ENCODE data around the gene ADCK1.
"Not testable (repeated sequence)": the region's sequence is repeated elsewhere in the genome, so short reads cannot be mapped to it uniquely, and the experiment has no call there.

Gene ADCK1

DNA sequence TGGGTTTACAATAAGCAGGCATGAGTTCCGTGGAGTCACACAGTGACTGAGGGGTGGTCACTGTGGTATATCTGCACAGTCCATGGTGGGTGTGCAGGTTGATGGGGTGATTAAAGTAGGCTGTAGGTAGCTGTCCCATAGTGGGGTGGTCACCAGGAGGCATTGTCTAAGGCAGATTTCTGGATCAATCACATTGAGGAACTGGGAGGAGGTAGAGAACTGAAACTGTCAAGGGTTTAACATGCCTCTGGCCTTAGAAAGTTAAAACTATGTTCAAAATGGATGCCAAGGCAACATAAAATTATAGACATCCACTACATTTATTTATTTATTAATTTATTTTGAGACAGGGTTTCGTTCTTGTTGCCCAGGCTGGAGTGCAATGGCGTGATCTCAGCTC is 8.3 kb downstream of the ADCK1 start:
- Mint-ChIP-seq H3K27me3 (ENCODE audit: low read depth, poor library complexity) (peaks cover 12% of the 10 kb centered on the region), H3K9me3 (no peaks in the 10 kb centered on the region), H3K4me1 (no peaks in the 10 kb centered on the region), H3K27ac (no peak overlapping the region), H3K4me3 (no peak overlapping the region), H3K36me3 (ENCODE audit: low read depth) (no peaks in the 10 kb centered on the region)
- no peak for DNase-seq
- TF ChIP-seq, protein P1, sequence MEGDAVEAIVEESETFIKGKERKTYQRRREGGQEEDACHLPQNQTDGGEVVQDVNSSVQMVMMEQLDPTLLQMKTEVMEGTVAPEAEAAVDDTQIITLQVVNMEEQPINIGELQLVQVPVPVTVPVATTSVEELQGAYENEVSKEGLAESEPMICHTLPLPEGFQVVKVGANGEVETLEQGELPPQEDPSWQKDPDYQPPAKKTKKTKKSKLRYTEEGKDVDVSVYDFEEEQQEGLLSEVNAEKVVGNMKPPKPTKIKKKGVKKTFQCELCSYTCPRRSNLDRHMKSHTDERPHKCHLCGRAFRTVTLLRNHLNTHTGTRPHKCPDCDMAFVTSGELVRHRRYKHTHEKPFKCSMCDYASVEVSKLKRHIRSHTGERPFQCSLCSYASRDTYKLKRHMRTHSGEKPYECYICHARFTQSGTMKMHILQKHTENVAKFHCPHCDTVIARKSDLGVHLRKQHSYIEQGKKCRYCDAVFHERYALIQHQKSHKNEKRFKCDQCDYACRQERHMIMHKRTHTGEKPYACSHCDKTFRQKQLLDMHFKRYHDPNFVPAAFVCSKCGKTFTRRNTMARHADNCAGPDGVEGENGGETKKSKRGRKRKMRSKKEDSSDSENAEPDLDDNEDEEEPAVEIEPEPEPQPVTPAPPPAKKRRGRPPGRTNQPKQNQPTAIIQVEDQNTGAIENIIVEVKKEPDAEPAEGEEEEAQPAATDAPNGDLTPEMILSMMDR (IDR thresholded peaks at IDR 0.05): no peak

- no peaks in the 10 kb centered on the region for H3K4me1 Mint-ChIP-seq
- DNase-seq: no peak
- no peaks in the 10 kb centered on the region for H3K36me3 Mint-ChIP-seq (ENCODE audit: low read depth)
- peak overlapping the region; percentile 18 for H3K27ac Mint-ChIP-seq
- peaks cover 12% of the 10 kb centered on the region for H3K27me3 Mint-ChIP-seq (ENCODE audit: low read depth, poor library complexity)
- H3K4me3 Mint-ChIP-seq: no peak overlapping the region
- TF ChIP-seq, protein P1 (IDR thresholded peaks at IDR 0.05): no peak
- no peaks in the 10 kb centered on the region for H3K9me3 Mint-ChIP-seq
These were observed 9.1 kb downstream of the ADCK1 start for GRCh38 chr14:77809011-77809410.

GRCh38 chr14:77812028-77812427 is 12.1 kb downstream of the ADCK1 start:
- TF ChIP-seq, protein P1 (IDR thresholded peaks at IDR 0.05): no peak
- no peak overlapping the region for H3K4me3 Mint-ChIP-seq
- H3K9me3 Mint-ChIP-seq: no peaks in the 10 kb centered on the region
- H3K36me3 Mint-ChIP-seq (ENCODE audit: low read depth): no peaks in the 10 kb centered on the region
- DNase-seq: no peak
- no peaks in the 10 kb centered on the region for H3K4me1 Mint-ChIP-seq
- H3K27me3 Mint-ChIP-seq (ENCODE audit: low read depth, poor library complexity): peaks cover 3% of the 10 kb centered on the region
- no peak overlapping the region for H3K27ac Mint-ChIP-seq

DNA sequence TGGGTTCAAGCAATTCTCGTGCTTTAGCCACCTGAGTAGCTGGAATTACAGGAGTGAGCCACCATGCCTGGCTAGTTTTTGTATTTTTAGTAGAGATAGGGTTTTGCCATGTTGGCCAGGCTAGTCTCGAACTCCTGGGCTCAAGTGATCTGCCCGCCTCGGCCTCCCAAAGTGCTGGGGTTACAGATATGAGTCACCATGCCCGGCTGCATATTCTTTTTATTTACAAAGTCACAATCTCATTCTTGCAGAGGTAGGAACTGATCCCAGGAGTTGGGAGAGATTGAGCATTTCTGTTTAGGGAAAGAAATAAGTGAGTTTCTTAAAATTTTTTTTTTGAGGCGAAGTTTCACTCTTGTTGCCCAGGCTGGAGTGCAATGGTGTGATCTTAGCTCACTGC is 12.8 kb downstream of the ADCK1 start:
- DNase-seq: not testable (repeated sequence)

DNA sequence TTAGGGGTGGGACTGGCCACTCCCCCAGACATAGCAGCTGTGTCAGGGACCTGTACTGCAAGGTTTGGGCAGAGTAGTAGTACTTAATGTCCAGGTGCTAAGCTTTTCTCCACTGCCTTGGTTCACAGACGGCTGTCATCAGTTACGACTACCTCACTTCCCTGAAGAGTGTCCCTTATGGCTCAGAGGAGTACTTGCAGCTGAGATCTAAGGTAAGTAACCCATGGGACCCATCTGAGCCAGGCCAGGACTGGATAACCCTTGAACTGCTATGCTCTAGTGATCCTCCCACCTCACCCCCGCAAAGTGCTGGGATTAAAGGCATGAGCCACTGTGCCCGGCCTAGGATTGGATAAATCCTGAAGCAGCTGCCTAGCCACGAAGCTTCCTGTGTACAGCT is 22.4 kb downstream of the ADCK1 start:
- TF ChIP-seq, protein P1 (IDR thresholded peaks at IDR 0.05): no peak
- H3K4me3 Mint-ChIP-seq: no peak overlapping the region
- no peaks in the 10 kb centered on the region for H3K9me3 Mint-ChIP-seq
- H3K27ac Mint-ChIP-seq: no peak overlapping the region
- H3K27me3 Mint-ChIP-seq (ENCODE audit: low read depth, poor library complexity): no peaks in the 10 kb centered on the region
- DNase-seq: no peak
- H3K4me1 Mint-ChIP-seq: no peaks in the 10 kb centered on the region
- peaks cover 25% of the 10 kb centered on the region for H3K36me3 Mint-ChIP-seq (ENCODE audit: low read depth)

More for the DNA sequence above, 12.8 kb downstream of the ADCK1 start:
- not testable (repeated sequence) for H3K27me3 Mint-ChIP-seq (ENCODE audit: low read depth, poor library complexity); H3K27ac Mint-ChIP-seq; H3K36me3 Mint-ChIP-seq (ENCODE audit: low read depth); H3K4me1 Mint-ChIP-seq; H3K9me3 Mint-ChIP-seq; H3K4me3 Mint-ChIP-seq

DNA sequence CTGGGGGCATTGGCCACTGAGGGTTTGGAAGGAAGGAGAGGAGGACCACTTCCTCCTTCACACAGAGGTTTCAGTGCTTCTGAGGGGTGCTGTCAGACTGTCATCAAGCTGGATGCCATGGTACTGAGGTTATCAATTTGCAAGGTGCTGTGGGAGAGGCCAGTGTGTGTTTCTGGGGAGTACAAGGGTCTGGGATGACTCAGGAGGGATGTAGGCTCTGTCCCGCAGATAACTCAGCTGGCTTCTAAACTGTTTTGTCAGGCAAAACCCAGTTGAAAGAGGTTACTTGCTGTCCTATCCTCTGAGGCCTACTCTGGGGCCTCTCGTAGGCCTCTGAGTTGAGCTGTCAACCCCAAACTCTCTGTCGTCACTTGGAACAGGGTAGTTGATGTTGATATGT is 22.8 kb downstream of the ADCK1 start:
- no peak overlapping the region for H3K27ac Mint-ChIP-seq

More for the DNA sequence above, 22.8 kb downstream of the ADCK1 start:
- Mint-ChIP-seq H3K4me3 (no peak overlapping the region), H3K9me3 (no peaks in the 10 kb centered on the region), H3K27me3 (ENCODE audit: low read depth, poor library complexity) (no peaks in the 10 kb centered on the region), H3K4me1 (no peaks in the 10 kb centered on the region), H3K36me3 (ENCODE audit: low read depth) (peaks cover 25% of the 10 kb centered on the region)
- TF ChIP-seq, protein P1 (IDR thresholded peaks at IDR 0.05): no peak
- DNase-seq: no peak
